Fibroblast of skin of abdomen (primary cell): ENCODE results near the gene HOMER3.
A peak's percentile ranks its signal among the peaks of the same experiment; 100 is the strongest.
"Not testable (repeated sequence)": the region's sequence is repeated elsewhere in the genome, so short reads cannot be mapped to it uniquely, and the experiment has no call there.

Source experiments
- DNase-seq: peaks from one replicate; pipeline ENCODE4 v3.0.0-alpha.2; 2013

Gene HOMER3

GRCh38 chr19:18922228-18922985, 18.6 kb downstream of the HOMER3 start:
- DNase-seq, result no peak

GRCh38 chr19:18921593-18921992, 19.4 kb downstream of the HOMER3 start:
- no peak for DNase-seq

GRCh38 chr19:18920400-18920799, 20.6 kb downstream of the HOMER3 start:
- DNase-seq, result no peak

GRCh38 chr19:18919900-18920214, 21.2 kb downstream of the HOMER3 start:
- DNase-seq, result no peak

GRCh38 chr19:18919086-18919899, 21.7 kb downstream of the HOMER3 start, which contains the start of the genes COPE and DDX49:
COPE (minus strand) TSS chr19:18919387; CDS start chr19:18919348, 39 bp downstream.
DDX49 (plus strand) TSS chr19:18919715; CDS start chr19:18919742, 27 bp downstream.
- DNase-seq, result peak; percentile 100

- not testable (repeated sequence) for DNase-seq
Measured at GRCh38 chr19:18917593-18917992, 23.4 kb downstream of the HOMER3 start.

GRCh38 chr19:18915639-18916038, 25.4 kb downstream of the HOMER3 start:
- DNase-seq, result peak; percentile 28

GRCh38 chr19:18913466-18913865, 27.6 kb downstream of the HOMER3 start:
- DNase-seq, result no peak

GRCh38 chr19:18912933-18913332, 28.1 kb downstream of the HOMER3 start:
- no peak for DNase-seq

- no peak for DNase-seq
Measured at GRCh38 chr19:18910801-18911436, 30.1 kb downstream of the HOMER3 start.

GRCh38 chr19:18910010-18910409, 31.0 kb downstream of the HOMER3 start:
- no peak for DNase-seq

- DNase-seq, result no peak
Measured at GRCh38 chr19:18908917-18909619, 31.9 kb downstream of the HOMER3 start.

GRCh38 chr19:18906605-18907519, 34.2 kb downstream of the HOMER3 start:
- no peak for DNase-seq

GRCh38 chr19:18905513-18906236, 35.3 kb downstream of the HOMER3 start:
- no peak for DNase-seq

- DNase-seq, result no peak
Measured at GRCh38 chr19:18905058-18905456, 36.0 kb downstream of the HOMER3 start.

- no peak for DNase-seq
Measured at GRCh38 chr19:18904334-18905057, 36.5 kb downstream of the HOMER3 start.

GRCh38 chr19:18903156-18904037, 37.6 kb downstream of the HOMER3 start:
- DNase-seq, result no peak

GRCh38 chr19:18902519-18902918, 38.5 kb downstream of the HOMER3 start:
- not testable (repeated sequence) for DNase-seq

- DNase-seq, result no peak
Measured at GRCh38 chr19:18901491-18901890, 39.5 kb downstream of the HOMER3 start.
